ENCODE measurements around the gene RBM38.

- no peak for TF ChIP-seq CTCF (IDR thresholded peaks at IDR 0.05; ENCODE audit: low read depth, low read length)
- TF ChIP-seq EZH2phosphoT487 (IDR thresholded peaks at IDR 0.05; ENCODE audit: low read depth) = no peak
Observed at GRCh38 chr20:57420571-57421252, 29.5 kb downstream of the RBM38 start.
